ENCODE data around the gene NAP1L4. TPM values are rescaled to one million over a fixed set of nuclear protein-coding genes. Genes with fewer than 3 reads are reported as not detected.

The NAP1L4 gene
- total RNA-seq, 1 experiment from 2014 or later = 189 TPM

DNA sequence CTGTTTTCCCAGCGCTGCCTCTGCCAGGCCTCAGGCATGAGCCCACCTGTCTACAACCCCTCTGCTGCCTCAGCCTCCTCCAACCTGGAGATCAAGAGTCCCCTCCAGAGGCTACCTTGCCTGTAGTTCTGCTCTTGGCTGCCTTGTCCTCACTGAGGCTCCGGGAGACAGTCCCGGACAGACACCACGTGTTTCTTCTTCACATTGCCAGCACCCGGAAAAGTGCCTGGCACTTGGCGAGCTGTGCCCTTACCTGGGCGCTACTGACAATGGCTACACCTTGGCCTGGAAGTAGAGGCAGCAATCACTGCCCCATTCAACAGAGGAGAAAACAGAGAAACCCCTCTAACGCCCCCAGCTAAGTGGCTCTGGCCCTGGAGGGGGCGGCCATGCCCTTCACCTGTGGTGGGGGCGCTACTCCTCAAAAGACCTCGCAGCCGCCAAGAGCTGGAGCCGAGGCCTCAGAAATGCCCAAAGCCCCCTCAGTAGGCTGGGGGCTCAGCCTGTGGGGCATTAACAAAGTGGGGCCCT is 3.0 kb upstream of the NAP1L4 start:
- TF ChIP-seq NR1H2 (CRISPR knock-in tag; IDR thresholded peaks at IDR 0.05) = no peak
- TF ChIP-seq, protein P1, sequence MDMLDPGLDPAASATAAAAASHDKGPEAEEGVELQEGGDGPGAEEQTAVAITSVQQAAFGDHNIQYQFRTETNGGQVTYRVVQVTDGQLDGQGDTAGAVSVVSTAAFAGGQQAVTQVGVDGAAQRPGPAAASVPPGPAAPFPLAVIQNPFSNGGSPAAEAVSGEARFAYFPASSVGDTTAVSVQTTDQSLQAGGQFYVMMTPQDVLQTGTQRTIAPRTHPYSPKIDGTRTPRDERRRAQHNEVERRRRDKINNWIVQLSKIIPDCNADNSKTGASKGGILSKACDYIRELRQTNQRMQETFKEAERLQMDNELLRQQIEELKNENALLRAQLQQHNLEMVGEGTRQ (CRISPR knock-in tag; IDR thresholded peaks at IDR 0.05) = no peak
- no peak for TF ChIP-seq ZNF423 (CRISPR knock-in tag; IDR thresholded peaks at IDR 0.05)
- TF ChIP-seq ESRRA (CRISPR knock-in tag; IDR thresholded peaks at IDR 0.05; ENCODE audit: borderline replicate concordance) = no peak
- TF ChIP-seq ZNF263 (CRISPR knock-in tag; IDR thresholded peaks at IDR 0.05; ENCODE audit: low read depth) = no peak
- TF ChIP-seq GRHL2 (CRISPR knock-in tag; IDR thresholded peaks at IDR 0.05; ENCODE audit: insufficient replicate concordance, severe bottlenecking) = no peak
- TF ChIP-seq, protein P2, sequence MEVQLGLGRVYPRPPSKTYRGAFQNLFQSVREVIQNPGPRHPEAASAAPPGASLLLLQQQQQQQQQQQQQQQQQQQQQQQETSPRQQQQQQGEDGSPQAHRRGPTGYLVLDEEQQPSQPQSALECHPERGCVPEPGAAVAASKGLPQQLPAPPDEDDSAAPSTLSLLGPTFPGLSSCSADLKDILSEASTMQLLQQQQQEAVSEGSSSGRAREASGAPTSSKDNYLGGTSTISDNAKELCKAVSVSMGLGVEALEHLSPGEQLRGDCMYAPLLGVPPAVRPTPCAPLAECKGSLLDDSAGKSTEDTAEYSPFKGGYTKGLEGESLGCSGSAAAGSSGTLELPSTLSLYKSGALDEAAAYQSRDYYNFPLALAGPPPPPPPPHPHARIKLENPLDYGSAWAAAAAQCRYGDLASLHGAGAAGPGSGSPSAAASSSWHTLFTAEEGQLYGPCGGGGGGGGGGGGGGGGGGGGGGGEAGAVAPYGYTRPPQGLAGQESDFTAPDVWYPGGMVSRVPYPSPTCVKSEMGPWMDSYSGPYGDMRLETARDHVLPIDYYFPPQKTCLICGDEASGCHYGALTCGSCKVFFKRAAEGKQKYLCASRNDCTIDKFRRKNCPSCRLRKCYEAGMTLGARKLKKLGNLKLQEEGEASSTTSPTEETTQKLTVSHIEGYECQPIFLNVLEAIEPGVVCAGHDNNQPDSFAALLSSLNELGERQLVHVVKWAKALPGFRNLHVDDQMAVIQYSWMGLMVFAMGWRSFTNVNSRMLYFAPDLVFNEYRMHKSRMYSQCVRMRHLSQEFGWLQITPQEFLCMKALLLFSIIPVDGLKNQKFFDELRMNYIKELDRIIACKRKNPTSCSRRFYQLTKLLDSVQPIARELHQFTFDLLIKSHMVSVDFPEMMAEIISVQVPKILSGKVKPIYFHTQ (CRISPR knock-in tag; IDR thresholded peaks at IDR 0.05) = no peak
- TF ChIP-seq, protein P3, sequence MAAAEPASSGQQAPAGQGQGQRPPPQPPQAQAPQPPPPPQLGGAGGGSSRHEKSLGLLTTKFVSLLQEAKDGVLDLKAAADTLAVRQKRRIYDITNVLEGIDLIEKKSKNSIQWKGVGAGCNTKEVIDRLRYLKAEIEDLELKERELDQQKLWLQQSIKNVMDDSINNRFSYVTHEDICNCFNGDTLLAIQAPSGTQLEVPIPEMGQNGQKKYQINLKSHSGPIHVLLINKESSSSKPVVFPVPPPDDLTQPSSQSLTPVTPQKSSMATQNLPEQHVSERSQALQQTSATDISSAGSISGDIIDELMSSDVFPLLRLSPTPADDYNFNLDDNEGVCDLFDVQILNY (CRISPR knock-in tag; IDR thresholded peaks at IDR 0.05) = no peak
- POLR2A ChIA-PET = no interaction called here
- no peak for ATAC-seq
- CTCF ChIA-PET = interaction anchor here (1.0 to 2.3 kb wide), 4 partner anchors 12 to 62 kb away, joined by 3 to 6 read pairs (median 5); partner anchors contain the start of gene CARS1
- no peak for DNase-seq (ENCODE audit: low spot score)
- no peaks in the 10 kb centered on the region; the same call in 1 of the 2 replicates for H3K27me3 Mint-ChIP-seq (ENCODE audit: low read depth)
- H3K27ac Mint-ChIP-seq = no peak overlapping the region
- H3K9me3 Mint-ChIP-seq = no peaks in the 10 kb centered on the region
- peaks cover 11% of the 10 kb centered on the region for H3K4me1 Mint-ChIP-seq
- H3K36me3 Mint-ChIP-seq = no peaks in the 10 kb centered on the region; the same call in 1 of the 2 replicates
- H3K4me3 Mint-ChIP-seq = no peak overlapping the region

DNA sequence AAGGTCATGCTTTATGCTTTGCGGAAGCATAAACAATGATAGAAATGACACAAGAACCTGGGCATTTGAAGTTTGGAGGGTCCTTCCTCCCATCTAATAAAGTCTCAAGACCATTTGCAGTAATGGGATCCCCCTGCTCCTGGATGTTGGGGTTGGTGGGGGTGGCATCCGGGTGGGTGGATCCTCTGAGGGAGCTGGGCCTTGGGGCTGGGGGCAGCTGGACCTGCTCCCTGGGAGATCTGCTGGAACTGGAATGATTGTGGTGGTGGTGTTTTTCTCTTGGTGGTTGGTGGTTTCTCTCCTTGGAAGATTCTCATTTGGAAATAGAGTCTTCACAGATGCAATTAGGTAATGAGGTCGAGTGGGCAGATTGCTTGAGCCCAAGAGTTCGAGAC is 2.2 kb upstream of the NAP1L4 start:
- ChIA-PET CTCF (interaction anchor here (1.6 to 3.1 kb wide), 4 partner anchors 13 to 64 kb away, joined by 4 to 11 read pairs (median 6); no protein-coding TSS in a partner anchor), POLR2A (interaction anchor here (1.5 kb wide), 1 partner anchor 9 kb away, joined by 4 read pairs; no protein-coding TSS in a partner anchor)
- H3K27me3 Mint-ChIP-seq (ENCODE audit: low read depth) = no peaks in the 10 kb centered on the region; the same call in 1 of the 2 replicates
- DNase-seq (ENCODE audit: low spot score) (no peak), ATAC-seq (no peak)
- TF ChIP-seq FOXK1 (CRISPR knock-in tag; IDR thresholded peaks at IDR 0.05) = no peak
- no peak for TF ChIP-seq PRRX2 (CRISPR knock-in tag; IDR thresholded peaks at IDR 0.05)
- TF ChIP-seq, protein P4, sequence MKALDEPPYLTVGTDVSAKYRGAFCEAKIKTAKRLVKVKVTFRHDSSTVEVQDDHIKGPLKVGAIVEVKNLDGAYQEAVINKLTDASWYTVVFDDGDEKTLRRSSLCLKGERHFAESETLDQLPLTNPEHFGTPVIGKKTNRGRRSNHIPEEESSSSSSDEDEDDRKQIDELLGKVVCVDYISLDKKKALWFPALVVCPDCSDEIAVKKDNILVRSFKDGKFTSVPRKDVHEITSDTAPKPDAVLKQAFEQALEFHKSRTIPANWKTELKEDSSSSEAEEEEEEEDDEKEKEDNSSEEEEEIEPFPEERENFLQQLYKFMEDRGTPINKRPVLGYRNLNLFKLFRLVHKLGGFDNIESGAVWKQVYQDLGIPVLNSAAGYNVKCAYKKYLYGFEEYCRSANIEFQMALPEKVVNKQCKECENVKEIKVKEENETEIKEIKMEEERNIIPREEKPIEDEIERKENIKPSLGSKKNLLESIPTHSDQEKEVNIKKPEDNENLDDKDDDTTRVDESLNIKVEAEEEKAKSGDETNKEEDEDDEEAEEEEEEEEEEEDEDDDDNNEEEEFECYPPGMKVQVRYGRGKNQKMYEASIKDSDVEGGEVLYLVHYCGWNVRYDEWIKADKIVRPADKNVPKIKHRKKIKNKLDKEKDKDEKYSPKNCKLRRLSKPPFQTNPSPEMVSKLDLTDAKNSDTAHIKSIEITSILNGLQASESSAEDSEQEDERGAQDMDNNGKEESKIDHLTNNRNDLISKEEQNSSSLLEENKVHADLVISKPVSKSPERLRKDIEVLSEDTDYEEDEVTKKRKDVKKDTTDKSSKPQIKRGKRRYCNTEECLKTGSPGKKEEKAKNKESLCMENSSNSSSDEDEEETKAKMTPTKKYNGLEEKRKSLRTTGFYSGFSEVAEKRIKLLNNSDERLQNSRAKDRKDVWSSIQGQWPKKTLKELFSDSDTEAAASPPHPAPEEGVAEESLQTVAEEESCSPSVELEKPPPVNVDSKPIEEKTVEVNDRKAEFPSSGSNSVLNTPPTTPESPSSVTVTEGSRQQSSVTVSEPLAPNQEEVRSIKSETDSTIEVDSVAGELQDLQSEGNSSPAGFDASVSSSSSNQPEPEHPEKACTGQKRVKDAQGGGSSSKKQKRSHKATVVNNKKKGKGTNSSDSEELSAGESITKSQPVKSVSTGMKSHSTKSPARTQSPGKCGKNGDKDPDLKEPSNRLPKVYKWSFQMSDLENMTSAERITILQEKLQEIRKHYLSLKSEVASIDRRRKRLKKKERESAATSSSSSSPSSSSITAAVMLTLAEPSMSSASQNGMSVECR (CRISPR knock-in tag; IDR thresholded peaks at IDR 0.05; ENCODE audit: borderline replicate concordance) = no peak
- no peak for TF ChIP-seq NFE2L1 (CRISPR knock-in tag; IDR thresholded peaks at IDR 0.05)
- H3K4me1 Mint-ChIP-seq = peaks cover 19% of the 10 kb centered on the region
- H3K4me3 Mint-ChIP-seq = 0 out of 2 replicates have a peak overlapping the region, but pooled peaks have one; percentile 17
- no peaks in the 10 kb centered on the region for H3K9me3 Mint-ChIP-seq
- H3K27ac Mint-ChIP-seq = no peak overlapping the region
- no peaks in the 10 kb centered on the region; the same call in 1 of the 2 replicates for H3K36me3 Mint-ChIP-seq

DNA sequence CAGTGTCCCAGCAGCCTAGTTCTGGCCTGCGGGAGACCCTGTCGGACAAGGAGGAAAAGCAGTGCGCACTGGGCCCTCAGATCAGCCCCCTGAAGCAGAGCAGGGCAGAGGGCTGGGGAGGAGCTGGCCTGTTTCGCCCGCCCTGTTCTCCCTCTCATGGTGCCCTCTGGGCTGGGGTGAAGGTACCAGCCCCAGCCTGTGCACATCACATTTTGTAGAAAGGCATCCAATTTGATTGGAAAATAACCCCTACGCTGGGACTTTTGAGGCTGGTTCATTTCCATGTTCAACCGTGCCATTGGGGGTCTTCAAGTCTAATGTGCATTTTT is 832 bp upstream of the NAP1L4 start:
- H3K27ac Mint-ChIP-seq = peak overlapping the region; percentile 94
- ChIA-PET POLR2A (interaction anchor here (1.5 kb wide), 1 partner anchor 11 kb away, joined by 4 read pairs; no protein-coding TSS in a partner anchor), CTCF (interaction anchor here (1.4 to 3.1 kb wide), 4 partner anchors 18 to 99 kb away, joined by 4 to 11 read pairs (median 8); no protein-coding TSS in a partner anchor)
- H3K4me1 Mint-ChIP-seq = peaks cover 32% of the 10 kb centered on the region
- TF ChIP-seq FOXP1 (CRISPR knock-in tag; IDR thresholded peaks at IDR 0.05; ENCODE audit: borderline replicate concordance) = no peak
- no peak for TF ChIP-seq JUN (CRISPR knock-in tag; IDR thresholded peaks at IDR 0.05)
- TF ChIP-seq, protein P5, sequence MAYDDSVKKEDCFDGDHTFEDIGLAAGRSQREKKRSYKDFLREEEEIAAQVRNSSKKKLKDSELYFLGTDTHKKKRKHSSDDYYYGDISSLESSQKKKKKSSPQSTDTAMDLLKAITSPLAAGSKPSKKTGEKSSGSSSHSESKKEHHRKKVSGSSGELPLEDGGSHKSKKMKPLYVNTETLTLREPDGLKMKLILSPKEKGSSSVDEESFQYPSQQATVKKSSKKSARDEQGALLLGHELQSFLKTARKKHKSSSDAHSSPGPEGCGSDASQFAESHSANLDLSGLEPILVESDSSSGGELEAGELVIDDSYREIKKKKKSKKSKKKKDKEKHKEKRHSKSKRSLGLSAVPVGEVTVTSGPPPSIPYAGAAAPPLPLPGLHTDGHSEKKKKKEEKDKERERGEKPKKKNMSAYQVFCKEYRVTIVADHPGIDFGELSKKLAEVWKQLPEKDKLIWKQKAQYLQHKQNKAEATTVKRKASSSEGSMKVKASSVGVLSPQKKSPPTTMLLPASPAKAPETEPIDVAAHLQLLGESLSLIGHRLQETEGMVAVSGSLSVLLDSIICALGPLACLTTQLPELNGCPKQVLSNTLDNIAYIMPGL (CRISPR knock-in tag; IDR thresholded peaks at IDR 0.05) = peak; percentile 41; the same call in 1 of the 2 replicates
- H3K36me3 Mint-ChIP-seq = peaks cover 4% of the 10 kb centered on the region
- no peaks in the 10 kb centered on the region for H3K9me3 Mint-ChIP-seq
- no peaks in the 10 kb centered on the region; the same call in 1 of the 2 replicates for H3K27me3 Mint-ChIP-seq (ENCODE audit: low read depth)
- H3K4me3 Mint-ChIP-seq = peak overlapping the region; percentile 95
- DNase-seq (ENCODE audit: low spot score) (no peak), ATAC-seq (peak; percentile 18)

All from WTC11 (cell line).